Activated T-cell treated with anti-CD3 and anti-CD28 coated beads, Interleukin-2, amount 50 U/mL, for 4 hours (primary cell): Measurements from ENCODE around the gene SPRED2. TPM values are rescaled to one million over a fixed set of nuclear protein-coding genes. Genes with fewer than 3 reads are reported as not detected.

Source experiments
- ATAC-seq, 2 donors: fragments of 200-7000 bp; cut with Tn5 transposase; one replicate each; pipeline ENCODE4 v1.10.0; 2021
- DNase-seq: peaks from one replicate; pipeline ENCODE4 v3.0.0-alpha.2; 2020
- H3K27me3 Mint-ChIP-seq: one replicate; pipeline ENCODE4 v1.8.0; 2021; ENCODE audit warnings: low read depth, mixed read lengths
- H3K36me3 Mint-ChIP-seq: one replicate; pipeline ENCODE4 v1.8.0; 2022; ENCODE audit warnings: mixed read lengths; ENCODE audit not compliant: insufficient read depth
- H3K4me1 Mint-ChIP-seq: one replicate; pipeline ENCODE4 v1.8.0; 2021; ENCODE audit warnings: low read depth, mixed read lengths
- H3K4me3 Mint-ChIP-seq: one replicate; pipeline ENCODE4 v1.8.0; 2021; ENCODE audit warnings: mild to moderate bottlenecking, moderate library complexity, mixed read lengths
- H3K9me3 Mint-ChIP-seq: one replicate; pipeline ENCODE4 v1.8.0; 2021; ENCODE audit warnings: mixed read lengths
- total RNA-seq, 3 donors: library from RNA; stranded (reverse); gene quantifications; one replicate each; pipeline ENCODE4 v1.2.1, GENCODE V29; 2021

Gene SPRED2
- total RNA-seq, 3 donors from 2014 or later: 10.4 to 11.0 (median 10.9) TPM

- no peaks in the 10 kb centered on the region for H3K9me3 Mint-ChIP-seq
- no peak for ATAC-seq
- DNase-seq: no peak
- H3K27me3 Mint-ChIP-seq: no peaks in the 10 kb centered on the region
- H3K4me3 Mint-ChIP-seq: no peak overlapping the region
- peaks cover 14% of the 10 kb centered on the region for H3K4me1 Mint-ChIP-seq
- no peaks in the 10 kb centered on the region for H3K36me3 Mint-ChIP-seq
These were observed 67.2 kb downstream of the SPRED2 start for GRCh38 chr2:65364986-65365733.

- Mint-ChIP-seq H3K9me3 (no peaks in the 10 kb centered on the region), H3K4me3 (no peak overlapping the region), H3K36me3 (no peaks in the 10 kb centered on the region), H3K4me1 (peaks cover 14% of the 10 kb centered on the region), H3K27me3 (no peaks in the 10 kb centered on the region)
- ATAC-seq (no peak), DNase-seq (no peak)
These were observed 68.3 kb downstream of the SPRED2 start for GRCh38 chr2:65363879-65364666.

- Mint-ChIP-seq H3K27me3 (no peaks in the 10 kb centered on the region), H3K9me3 (no peaks in the 10 kb centered on the region), H3K4me3 (no peak overlapping the region), H3K36me3 (no peaks in the 10 kb centered on the region), H3K4me1 (peaks cover 21% of the 10 kb centered on the region)
- ATAC-seq: peak in 1 of 2 donors; percentile 9
- no peak for DNase-seq
These were observed 70.8 kb downstream of the SPRED2 start for GRCh38 chr2:65361623-65362022.

- Mint-ChIP-seq H3K4me1 (peaks cover 15% of the 10 kb centered on the region), H3K36me3 (no peaks in the 10 kb centered on the region), H3K9me3 (no peaks in the 10 kb centered on the region), H3K27me3 (no peaks in the 10 kb centered on the region), H3K4me3 (no peak overlapping the region)
- DNase-seq (no peak), ATAC-seq (no peak)
These were observed 72.0 kb downstream of the SPRED2 start for GRCh38 chr2:65360441-65360840.

GRCh38 chr2:65358678-65359400, 73.6 kb downstream of the SPRED2 start:
- no peak overlapping the region for H3K4me3 Mint-ChIP-seq
- no peaks in the 10 kb centered on the region for H3K9me3 Mint-ChIP-seq
- ATAC-seq: no peak
- peaks cover 15% of the 10 kb centered on the region for H3K4me1 Mint-ChIP-seq
- H3K36me3 Mint-ChIP-seq: no peaks in the 10 kb centered on the region
- peaks cover under 1% of the 10 kb centered on the region for H3K27me3 Mint-ChIP-seq
- no peak for DNase-seq

- peak; percentile 58 to 78 for ATAC-seq
- H3K36me3 Mint-ChIP-seq: no peaks in the 10 kb centered on the region
- no peaks in the 10 kb centered on the region for H3K9me3 Mint-ChIP-seq
- peaks cover 3% of the 10 kb centered on the region for H3K27me3 Mint-ChIP-seq
- H3K4me3 Mint-ChIP-seq: no peak overlapping the region
- no peak for DNase-seq
- H3K4me1 Mint-ChIP-seq: peaks cover 15% of the 10 kb centered on the region
These were observed 74.5 kb downstream of the SPRED2 start for GRCh38 chr2:65357959-65358294.

- no peaks in the 10 kb centered on the region for H3K36me3 Mint-ChIP-seq
- DNase-seq: no peak
- no peak overlapping the region for H3K4me3 Mint-ChIP-seq
- peaks cover 15% of the 10 kb centered on the region for H3K4me1 Mint-ChIP-seq
- ATAC-seq: peak; percentile 60 to 67
- H3K27me3 Mint-ChIP-seq: peaks cover 3% of the 10 kb centered on the region
- no peaks in the 10 kb centered on the region for H3K9me3 Mint-ChIP-seq
These were observed 75.1 kb downstream of the SPRED2 start for GRCh38 chr2:65357095-65357958.

GRCh38 chr2:65355186-65355831, 77.1 kb downstream of the SPRED2 start:
- Mint-ChIP-seq H3K4me1 (peaks cover 11% of the 10 kb centered on the region), H3K9me3 (no peaks in the 10 kb centered on the region), H3K27me3 (peaks cover 3% of the 10 kb centered on the region), H3K36me3 (no peaks in the 10 kb centered on the region), H3K4me3 (no peak overlapping the region)
- DNase-seq: no peak
- no peak for ATAC-seq

GRCh38 chr2:65354773-65355172, 77.6 kb downstream of the SPRED2 start:
- DNase-seq (no peak), ATAC-seq (no peak)
- Mint-ChIP-seq H3K4me3 (no peak overlapping the region), H3K4me1 (peaks cover 11% of the 10 kb centered on the region), H3K9me3 (no peaks in the 10 kb centered on the region), H3K36me3 (no peaks in the 10 kb centered on the region), H3K27me3 (peaks cover 3% of the 10 kb centered on the region)

- DNase-seq: no peak
- no peaks in the 10 kb centered on the region for H3K36me3 Mint-ChIP-seq
- peaks cover 11% of the 10 kb centered on the region for H3K4me1 Mint-ChIP-seq
- no peaks in the 10 kb centered on the region for H3K9me3 Mint-ChIP-seq
- peaks cover 3% of the 10 kb centered on the region for H3K27me3 Mint-ChIP-seq
- ATAC-seq: no peak
- no peak overlapping the region for H3K4me3 Mint-ChIP-seq
These were observed 78.5 kb downstream of the SPRED2 start for GRCh38 chr2:65353927-65354326.

- no peaks in the 10 kb centered on the region for H3K9me3 Mint-ChIP-seq
- no peaks in the 10 kb centered on the region for H3K36me3 Mint-ChIP-seq
- no peak for ATAC-seq
- peaks cover 7% of the 10 kb centered on the region for H3K4me1 Mint-ChIP-seq
- H3K27me3 Mint-ChIP-seq: peaks cover 3% of the 10 kb centered on the region
- no peak for DNase-seq
- no peak overlapping the region for H3K4me3 Mint-ChIP-seq
These were observed 79.4 kb downstream of the SPRED2 start for GRCh38 chr2:65353046-65353445.

GRCh38 chr2:65351948-65352595, 80.3 kb downstream of the SPRED2 start:
- DNase-seq (no peak), ATAC-seq (no peak)
- H3K9me3 Mint-ChIP-seq: no peaks in the 10 kb centered on the region
- no peaks in the 10 kb centered on the region for H3K36me3 Mint-ChIP-seq
- no peak overlapping the region for H3K4me3 Mint-ChIP-seq
- H3K27me3 Mint-ChIP-seq: peaks cover 3% of the 10 kb centered on the region
- peaks cover 1% of the 10 kb centered on the region for H3K4me1 Mint-ChIP-seq

- no peaks in the 10 kb centered on the region for H3K36me3 Mint-ChIP-seq
- H3K4me3 Mint-ChIP-seq: no peak overlapping the region
- peaks cover 1% of the 10 kb centered on the region for H3K4me1 Mint-ChIP-seq
- no peaks in the 10 kb centered on the region for H3K9me3 Mint-ChIP-seq
- ATAC-seq (no peak), DNase-seq (no peak)
- peaks cover 3% of the 10 kb centered on the region for H3K27me3 Mint-ChIP-seq
These were observed 81.0 kb downstream of the SPRED2 start for GRCh38 chr2:65351234-65351947.
